ENCODE data around the gene DPYSL4. TPM values are rescaled to one million over a fixed set of nuclear protein-coding genes. Genes with fewer than 3 reads are reported as not detected.
A peak's percentile ranks its signal among the peaks of the same experiment; 100 is the strongest.

The DPYSL4 gene
- total RNA-seq, 1 experiment from 2014 or later, result 26.3 TPM

GRCh38 chr10:132253092-132253687, 66.4 kb downstream of the DPYSL4 start:
- H4K5ac ChIP-seq (ENCODE audit: insufficient read length, low read depth, low read length), result no peak overlapping the region
- no peak overlapping the region for H2BK120ac ChIP-seq (ENCODE audit: low read depth, low read length, poor library complexity, severe bottlenecking)
- no peak overlapping the region for H3K18ac ChIP-seq (ENCODE audit: insufficient read length, low read depth, low read length)
- H3T11ph ChIP-seq (ENCODE audit: low read length), result no peak overlapping the region
- H3K4me2 ChIP-seq (ENCODE audit: insufficient read depth, insufficient read length, low read length), result peak overlapping the region; percentile 57
- H3K4ac ChIP-seq (ENCODE audit: low read depth, low read length), result no peak overlapping the region
- no peak overlapping the region for H3K56ac ChIP-seq (ENCODE audit: insufficient read length, low read depth, low read length)
- Mint-ChIP-seq H3K4me1 (peaks cover 8 to 17% of the 10 kb centered on the region in 2 experiments), H3K27ac (peak overlapping the region in 1 of 3 experiments; percentile 77; a peak in 1 of 7 replicates), H3K9me3 (no peaks in the 10 kb centered on the region), H3K4me3 (peak overlapping the region; percentile 30 to 63; a peak in 4 of 5 replicates), H3K27me3 (ENCODE audit: low read depth) (peaks cover 2% of the 10 kb centered on the region), H3K36me3 (ENCODE audit: insufficient read depth in 1 of 3, low read depth in 3 of 3) (no peaks in the 10 kb centered on the region)
- H2BK5ac ChIP-seq (ENCODE audit: insufficient read length, low read length), result no peak overlapping the region
- peaks cover 4% of the 10 kb centered on the region for H3K23me2 ChIP-seq (ENCODE audit: insufficient read length, low read depth, low read length, poor library complexity, severe bottlenecking)
- H4K8ac ChIP-seq (replicated peaks; ENCODE audit: insufficient read length, low read depth, low read length), result no peak overlapping the region
- no peaks in the 10 kb centered on the region for H3K79me2 ChIP-seq (ENCODE audit: insufficient read depth, low read length)
- H3K79me1 ChIP-seq (ENCODE audit: insufficient read depth, low read depth, low read length, poor library complexity, severe bottlenecking), result no peaks in the 10 kb centered on the region
- H3K23ac ChIP-seq (ENCODE audit: insufficient read length, low read depth, low read length), result no peak overlapping the region
- no peak overlapping the region for H2BK15ac ChIP-seq (ENCODE audit: low read depth, low read length)
- H3K27me3 ChIP-seq (ENCODE audit: insufficient read depth, low read length), result no peaks in the 10 kb centered on the region
- no peak for DNase-seq
- no peak overlapping the region for H2BK20ac ChIP-seq (ENCODE audit: low read depth, low read length, poor library complexity, severe bottlenecking)
- H3K4me1 ChIP-seq (ENCODE audit: insufficient read depth, low read length), result no peaks in the 10 kb centered on the region
- no peak overlapping the region for H3K14ac ChIP-seq (ENCODE audit: insufficient read depth, low read length)
- H3K9ac ChIP-seq (ENCODE audit: extremely low read depth, insufficient read length, low read length), result no peak overlapping the region
- H3K27ac ChIP-seq (ENCODE audit: insufficient read length, low read depth, low read length), result no peak overlapping the region
- TF ChIP-seq CTCF (conservative IDR thresholded peaks at IDR 0.05), result no peak
- no peaks in the 10 kb centered on the region for H4K20me1 ChIP-seq (ENCODE audit: control insufficient read depth, insufficient read depth, insufficient read length)
- no peak overlapping the region for H2AFZ ChIP-seq (ENCODE audit: low read length)
- H4K91ac ChIP-seq (ENCODE audit: insufficient read length, low read depth, low read length), result no peak overlapping the region
- no peak overlapping the region for H2BK12ac ChIP-seq (ENCODE audit: insufficient read length, low read depth, low read length)
- H2AK5ac ChIP-seq (ENCODE audit: insufficient read length, low read length), result no peak overlapping the region
- no CpG with 5 or more reads among the region's 19 CpGs for WGBS (ENCODE audit: extremely low coverage, insufficient read length, low lambda C conversion rate)
- no peaks in the 10 kb centered on the region for H3K9me3 ChIP-seq (ENCODE audit: control insufficient read depth, low read depth, low read length)

All from H9 (cell line).